T-helper 9 cell (primary cell): Measurements from ENCODE around the gene SP1.
"Not testable (repeated sequence)": the region's sequence is repeated elsewhere in the genome, so short reads cannot be mapped to it uniquely, and the experiment has no call there.

Experiments
- DNase-seq: peaks from one replicate; pipeline ENCODE4 v3.0.0-alpha.2; 2020
- total RNA-seq, 2 donors: gene quantifications; one replicate each; lab custom pipeline; 2026; lab: John Stamatoyannopoulos, UW

Gene SP1
- 146 to 275 reads per million in 2 donors for total RNA-seq

DNA sequence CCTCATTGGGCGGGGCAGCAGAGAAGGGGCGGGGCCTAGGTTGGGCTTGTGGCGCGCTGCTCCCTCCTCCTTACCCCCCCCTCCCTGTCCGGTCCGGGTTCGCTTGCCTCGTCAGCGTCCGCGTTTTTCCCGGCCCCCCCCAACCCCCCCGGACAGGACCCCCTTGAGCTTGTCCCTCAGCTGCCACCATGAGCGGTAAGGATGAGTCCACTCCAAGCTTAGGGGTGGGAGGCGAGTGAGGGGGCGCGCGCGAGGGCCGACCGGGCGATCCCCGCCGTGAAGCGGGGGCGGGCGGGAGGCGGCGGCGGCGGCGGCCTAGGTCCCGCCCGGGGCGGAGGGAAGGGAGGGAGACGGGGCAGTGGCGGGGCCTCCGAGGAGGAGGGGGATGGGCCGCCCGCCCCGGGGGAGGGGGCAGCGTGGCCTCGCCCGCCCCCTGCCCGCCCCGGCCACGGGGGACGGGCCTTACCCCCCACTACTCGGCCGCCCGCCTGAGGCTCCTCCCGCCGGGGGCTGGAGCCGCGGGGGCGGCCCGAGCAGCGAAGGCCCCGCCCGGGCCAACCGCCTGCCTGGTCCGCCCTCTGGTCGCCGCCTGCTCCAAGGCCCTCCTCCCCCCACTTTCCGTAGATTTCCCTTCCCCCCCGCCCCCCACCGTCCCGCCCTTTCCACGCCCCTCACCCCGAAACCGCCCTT is at the start of gene SP1:
SP1 (plus strand) TSS at position 73 of the 690 bp plus-strand sequence; CDS start at position 189, 116 bp downstream.
- peak; percentile 98 for DNase-seq

DNA sequence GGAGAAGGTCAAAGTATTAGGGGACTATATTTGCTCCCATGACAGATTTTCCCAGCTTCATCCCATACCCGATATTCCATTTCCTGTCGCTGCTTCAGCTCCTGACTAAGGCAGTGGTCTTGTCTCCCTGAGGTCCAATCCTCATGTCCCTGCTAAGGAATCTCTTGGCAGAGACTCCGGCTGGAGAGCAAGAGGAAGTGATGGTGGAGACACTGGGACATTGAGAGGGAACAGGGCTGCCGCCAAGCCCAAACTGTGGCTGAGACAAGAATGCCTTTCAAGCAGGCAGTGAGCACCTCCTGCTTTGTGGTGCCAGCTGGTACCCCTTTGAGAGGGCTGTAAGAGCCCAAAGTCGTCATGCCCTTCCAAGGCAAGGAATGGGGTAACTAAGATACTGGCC is 49.3 kb upstream of the SP1 start:
- no peak for DNase-seq

DNA sequence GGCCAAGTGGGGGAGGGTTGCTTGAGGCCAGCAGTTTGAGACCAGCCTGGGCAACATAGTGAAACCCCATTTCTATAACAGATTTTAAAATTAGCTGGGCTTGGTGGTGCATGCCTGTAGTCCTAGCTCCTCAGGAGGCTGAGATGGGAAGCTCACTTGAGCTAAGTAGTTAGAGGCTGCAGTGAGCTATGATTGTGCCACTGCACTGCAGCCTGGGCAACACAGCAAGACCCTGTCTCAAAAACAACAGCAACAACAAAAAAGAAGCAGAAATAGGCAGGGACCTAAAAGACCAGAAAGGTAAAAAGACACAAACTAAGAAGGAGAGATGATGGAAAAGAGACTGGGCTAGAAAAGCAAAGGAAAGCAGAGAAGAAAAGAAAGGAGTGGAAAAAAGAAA is 47.6 kb upstream of the SP1 start:
- not testable (repeated sequence) for DNase-seq

- no peak for DNase-seq
Observed at GRCh38 chr12:53332744-53333143, 47.2 kb upstream of the SP1 start.

GRCh38 chr12:53333289-53333688 is 46.7 kb upstream of the SP1 start:
- no peak for DNase-seq

DNA sequence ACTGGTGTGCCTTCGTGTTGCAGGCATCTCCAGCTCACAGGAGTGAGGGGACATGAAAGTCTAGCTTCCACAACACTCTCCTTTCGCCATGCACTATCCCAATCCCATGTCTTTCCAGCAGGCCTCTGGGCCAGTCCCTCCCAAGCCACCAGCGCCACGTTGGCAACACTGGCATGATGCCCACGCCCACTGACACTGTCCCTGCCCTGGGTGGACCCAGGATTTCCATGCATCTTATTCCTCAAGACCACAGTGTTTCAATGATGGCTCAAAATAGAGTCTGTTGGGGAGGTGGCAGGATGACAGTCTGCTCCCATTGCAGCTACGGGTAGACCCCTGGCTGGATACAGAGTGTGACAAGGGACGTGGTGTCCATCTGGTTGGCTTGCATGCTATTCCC is 46.1 kb upstream of the SP1 start:
- no peak for DNase-seq

- DNase-seq = no peak
Observed at GRCh38 chr12:53334822-53335221, 45.2 kb upstream of the SP1 start.

DNA sequence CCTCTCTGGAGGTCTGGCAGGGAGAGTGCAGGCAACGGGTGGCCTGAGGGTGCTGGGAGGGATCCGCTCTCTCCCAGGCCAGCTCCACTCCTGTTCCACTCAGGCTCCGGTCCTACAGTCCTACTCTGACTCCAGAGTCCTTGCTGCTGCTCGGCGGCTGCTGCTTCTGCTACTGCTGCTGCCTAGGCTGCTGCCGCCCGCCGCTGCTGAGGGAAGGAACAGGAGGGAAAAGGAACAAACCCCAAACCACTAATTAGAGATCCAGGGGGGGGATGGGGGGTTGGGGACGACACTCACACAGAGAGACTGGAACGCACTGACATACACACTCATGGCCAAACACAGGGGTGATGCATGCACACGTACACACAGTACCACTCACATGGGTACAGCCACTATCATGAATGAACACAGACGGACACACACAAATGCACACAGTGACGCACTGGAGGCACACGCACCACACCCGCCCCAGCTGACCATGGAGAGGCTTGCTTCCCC is 43.7 kb upstream of the SP1 start, which contains the start of gene SP7:
SP7 (minus strand) TSS at position 174 of the 501 bp plus-strand sequence. CDS start 708 bp downstream, outside the sequence.
- DNase-seq = no peak

- DNase-seq = no peak
Observed at GRCh38 chr12:53338017-53338416, 42.0 kb upstream of the SP1 start.

DNA sequence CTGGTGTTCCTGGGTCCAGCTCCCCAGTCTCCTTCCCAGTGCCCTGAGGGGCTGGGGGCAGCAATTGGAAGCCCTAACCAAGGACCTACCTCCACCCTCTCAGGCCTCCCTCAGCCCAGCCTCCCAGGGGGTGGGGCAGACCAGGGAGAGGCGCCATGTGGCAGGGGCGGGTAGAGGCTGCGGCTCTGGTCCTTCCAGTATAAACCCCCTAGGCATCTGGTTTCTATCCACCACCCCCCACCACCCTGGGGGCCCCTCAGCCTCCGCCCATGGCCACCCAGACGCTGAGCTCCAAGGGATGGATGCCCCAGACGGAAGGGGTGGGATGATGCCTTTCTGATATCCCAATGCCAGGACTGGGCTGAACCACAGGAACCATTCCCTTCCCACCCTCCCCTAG is 41.1 kb upstream of the SP1 start:
- no peak for DNase-seq

GRCh38 chr12:53340398-53340797 is 39.6 kb upstream of the SP1 start:
- DNase-seq = no peak

DNA sequence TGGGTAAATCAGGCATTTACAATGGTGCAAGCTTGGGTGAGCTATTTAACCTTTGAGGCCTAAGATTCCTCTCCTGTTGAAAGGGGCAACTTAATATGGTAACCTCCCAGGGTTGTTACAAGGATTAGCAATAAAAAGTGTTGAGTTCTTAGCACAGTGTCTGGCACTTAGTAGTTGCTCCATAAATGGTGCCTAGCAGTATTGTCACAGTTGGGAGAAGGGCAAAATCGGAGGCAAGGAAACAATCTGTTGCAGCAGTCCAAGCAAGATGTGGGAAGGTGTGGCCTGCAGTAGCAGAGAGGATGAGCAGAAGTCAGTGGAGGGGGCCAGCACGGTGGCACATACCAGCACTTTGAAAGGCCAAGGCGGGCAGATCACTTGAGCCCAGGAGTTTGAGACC is 36.5 kb upstream of the SP1 start:
- DNase-seq = no peak

DNA sequence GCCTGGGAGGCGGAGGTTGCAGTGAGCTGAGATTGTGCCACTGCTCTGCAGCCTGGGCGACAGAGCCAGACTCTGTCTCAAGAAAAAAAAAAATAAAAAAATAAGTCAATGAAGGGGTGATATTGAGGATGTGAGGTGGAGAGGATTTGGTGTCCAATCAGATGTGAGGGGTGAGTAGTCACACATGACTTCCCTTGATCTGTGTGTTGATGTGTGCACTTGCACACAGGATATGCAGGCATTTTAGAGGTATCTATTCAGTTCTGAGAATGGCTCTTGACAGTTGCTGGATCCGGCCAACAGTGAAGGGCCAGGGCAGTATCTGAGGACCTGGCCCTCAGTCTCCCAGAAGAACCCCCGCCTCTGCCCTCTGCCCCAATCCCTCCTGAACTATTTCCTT is 36.0 kb upstream of the SP1 start:
- DNase-seq = no peak

DNA sequence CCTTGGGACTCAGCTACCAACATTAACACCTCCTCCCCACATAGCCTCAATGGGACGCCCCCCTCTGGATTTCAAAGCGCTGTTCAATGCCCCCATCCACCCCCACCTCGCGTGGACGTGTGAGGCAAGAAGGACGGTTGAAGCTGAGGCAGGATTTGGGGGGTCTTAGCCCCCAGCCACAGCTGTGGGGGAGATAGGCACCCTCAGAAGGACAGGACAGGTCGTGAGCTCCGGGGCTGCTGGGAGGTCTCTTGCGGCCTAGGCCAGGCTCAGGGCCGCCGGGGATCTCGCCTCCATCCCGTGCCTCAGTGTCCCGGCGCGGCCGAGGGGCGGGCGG is 35.5 kb upstream of the SP1 start:
- no peak for DNase-seq

- DNase-seq = peak; percentile 59
Observed at GRCh38 chr12:53344824-53345485, 35.0 kb upstream of the SP1 start.

DNA sequence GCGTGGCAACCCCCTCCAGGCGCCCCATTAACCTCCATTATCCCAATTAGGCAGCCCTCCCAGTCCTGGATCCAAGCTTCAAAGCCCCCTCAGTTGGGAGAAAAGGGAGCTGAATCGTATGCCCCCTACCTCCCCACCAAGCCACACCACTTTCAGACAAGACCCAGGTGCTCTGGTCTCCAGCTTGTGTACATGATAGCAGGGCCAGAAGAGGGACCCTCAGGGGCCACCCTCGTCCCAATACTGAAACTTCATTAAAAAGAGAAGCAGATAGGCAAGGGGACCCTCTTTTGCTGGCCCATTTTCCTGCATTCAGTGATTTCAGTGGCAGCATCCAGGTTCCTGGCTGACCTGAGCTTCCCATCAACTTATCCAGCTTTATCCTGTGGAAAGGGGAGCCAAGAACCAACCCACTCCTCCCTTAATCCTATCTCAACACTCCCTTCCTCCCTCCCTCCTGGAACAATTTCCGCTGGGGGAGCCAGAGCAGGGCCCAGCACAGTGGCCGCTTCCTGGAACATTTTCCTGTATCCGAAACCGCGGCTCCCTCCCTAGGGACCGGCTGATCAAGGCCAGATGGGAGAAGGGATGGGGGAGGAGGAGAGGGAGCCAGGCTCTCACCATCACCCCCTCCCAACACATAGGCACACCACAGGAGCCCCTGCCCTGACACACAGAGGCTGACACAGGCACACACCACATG is 34.3 kb upstream of the SP1 start:
- DNase-seq = no peak

- no peak for DNase-seq
Observed at GRCh38 chr12:53346491-53346890, 33.5 kb upstream of the SP1 start.

DNA sequence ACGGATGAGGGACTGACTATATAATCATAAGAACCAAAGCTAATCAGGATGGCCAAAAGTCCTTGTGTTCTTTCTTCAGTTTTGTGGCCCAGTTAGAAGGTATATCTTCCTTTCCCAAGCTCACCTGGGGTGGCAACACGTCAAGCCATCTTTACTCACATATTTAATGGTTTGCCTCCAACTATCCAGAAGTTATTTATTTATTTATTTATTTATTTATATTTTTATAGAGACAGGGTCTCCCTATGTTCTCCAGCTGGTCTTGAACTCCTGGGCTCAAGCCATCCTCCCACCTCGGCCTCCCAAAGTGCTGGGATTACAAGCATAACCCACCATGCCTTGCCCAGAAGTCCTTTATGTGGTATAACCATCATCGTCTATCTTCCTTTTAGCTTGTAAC is 32.1 kb upstream of the SP1 start:
- DNase-seq = no peak

GRCh38 chr12:53352331-53353256 is 27.4 kb upstream of the SP1 start:
- peak; percentile 76 for DNase-seq

DNA sequence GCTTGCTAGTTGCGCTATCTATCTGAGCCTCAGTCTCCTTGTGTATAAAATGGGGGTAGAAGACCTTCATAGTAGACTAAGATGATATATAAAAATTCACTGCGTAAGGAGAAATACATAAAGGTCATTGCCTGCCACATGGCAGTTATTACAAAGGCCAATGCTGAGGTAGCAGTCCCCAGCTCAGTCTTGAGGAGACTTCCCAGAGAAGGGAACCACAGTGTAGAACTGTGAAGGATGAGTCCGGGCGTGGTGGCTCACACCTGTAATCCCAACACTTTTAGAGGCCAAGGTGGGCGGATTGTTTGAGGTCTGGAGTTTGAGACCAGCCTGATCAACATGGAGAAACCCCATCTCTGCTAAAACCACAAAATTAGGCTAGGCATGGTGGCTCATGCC is 26.7 kb upstream of the SP1 start:
- no peak for DNase-seq

- DNase-seq = no peak
Observed at GRCh38 chr12:53355121-53355520, 24.9 kb upstream of the SP1 start.

DNA sequence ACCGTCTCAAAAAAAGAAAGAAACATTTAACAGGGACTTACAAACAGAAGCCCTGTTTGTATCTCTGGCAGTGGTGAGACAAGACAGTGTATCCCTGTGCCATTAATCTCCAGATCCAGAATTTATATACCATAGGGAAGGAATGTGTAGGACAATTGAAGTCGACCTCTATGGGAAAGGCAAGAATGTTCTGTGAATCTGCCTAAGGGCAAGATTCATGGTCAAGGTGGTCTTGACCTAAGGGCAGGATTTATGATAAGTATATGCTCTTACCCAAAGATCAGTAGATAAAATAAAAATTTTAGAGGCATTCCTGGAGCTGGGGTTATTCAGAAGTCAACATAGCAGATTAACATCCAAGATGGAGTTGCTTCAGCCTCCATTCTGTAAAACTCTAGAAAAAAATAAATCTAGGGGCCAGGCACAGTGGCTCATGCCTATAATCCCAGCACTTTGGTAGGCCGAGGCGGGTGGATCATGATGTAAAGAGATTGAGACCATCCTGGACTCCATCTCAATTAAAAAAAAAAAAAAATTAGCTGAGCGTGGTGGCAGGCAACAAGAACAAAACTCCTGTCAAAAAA is 21.0 kb upstream of the SP1 start:
- DNase-seq = no peak
